T1000 (cell line): ENCODE results near the gene SLC25A18.
"Not testable (repeated sequence)": the region's sequence is repeated elsewhere in the genome, so short reads cannot be mapped to it uniquely, and the experiment has no call there.

ENCODE experiments used
- DNase-seq: peaks from one replicate; lab custom pipeline; 2025; ENCODE audit warnings: mixed read lengths; lab: John Stamatoyannopoulos, UW

SLC25A18 gene, protein sequence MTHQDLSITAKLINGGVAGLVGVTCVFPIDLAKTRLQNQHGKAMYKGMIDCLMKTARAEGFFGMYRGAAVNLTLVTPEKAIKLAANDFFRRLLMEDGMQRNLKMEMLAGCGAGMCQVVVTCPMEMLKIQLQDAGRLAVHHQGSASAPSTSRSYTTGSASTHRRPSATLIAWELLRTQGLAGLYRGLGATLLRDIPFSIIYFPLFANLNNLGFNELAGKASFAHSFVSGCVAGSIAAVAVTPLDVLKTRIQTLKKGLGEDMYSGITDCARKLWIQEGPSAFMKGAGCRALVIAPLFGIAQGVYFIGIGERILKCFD

DNA sequence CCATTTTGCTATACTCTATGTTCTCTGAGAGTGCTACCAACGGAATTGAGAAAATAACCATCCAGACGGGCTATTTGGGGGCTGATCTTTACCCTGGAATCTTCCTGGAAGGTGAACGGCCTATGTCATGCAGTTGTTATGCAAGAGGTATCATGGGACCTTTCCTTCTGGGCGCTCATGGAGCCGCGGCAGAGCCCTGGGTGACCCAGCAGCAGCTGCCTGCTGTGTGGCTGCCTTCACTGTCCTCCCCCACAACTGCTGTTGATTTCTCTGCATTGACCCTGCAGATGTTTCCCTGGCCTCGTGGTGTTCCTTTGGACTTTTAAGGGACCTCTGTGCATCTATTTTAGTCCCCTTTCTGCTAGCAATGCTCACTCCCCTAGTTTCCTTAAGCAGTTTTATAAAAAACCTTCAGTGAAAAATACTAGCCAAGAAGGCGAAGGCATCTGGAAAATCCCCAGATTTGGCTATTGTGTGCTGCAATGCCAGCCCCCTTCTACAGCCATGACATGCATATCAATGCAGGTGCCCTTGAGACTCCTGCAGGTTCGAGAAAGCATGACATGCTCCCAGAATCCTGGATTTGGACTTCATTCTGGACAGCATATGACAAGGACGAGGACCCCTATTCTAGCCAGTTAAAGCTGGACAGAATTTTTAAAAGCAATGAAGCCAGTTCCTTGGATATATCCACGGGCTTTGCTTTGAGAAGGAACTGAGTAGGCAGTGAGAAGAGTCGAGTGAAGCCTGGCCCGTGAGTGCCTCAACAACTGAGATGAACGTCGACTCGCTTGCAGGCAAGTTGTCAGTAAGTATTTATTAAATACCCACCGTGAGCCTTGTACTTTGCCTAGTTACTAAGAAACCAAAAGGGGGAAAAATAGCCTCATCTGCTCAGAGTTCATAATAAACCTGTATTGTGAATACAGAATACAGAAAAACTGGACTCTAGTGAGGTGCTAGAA is at the start of gene SLC25A18:
SLC25A18 (plus strand) TSS at position 593 of the 965 bp plus-strand sequence. CDS start 16,447 bp downstream, outside the sequence.
- no peak for DNase-seq

DNA sequence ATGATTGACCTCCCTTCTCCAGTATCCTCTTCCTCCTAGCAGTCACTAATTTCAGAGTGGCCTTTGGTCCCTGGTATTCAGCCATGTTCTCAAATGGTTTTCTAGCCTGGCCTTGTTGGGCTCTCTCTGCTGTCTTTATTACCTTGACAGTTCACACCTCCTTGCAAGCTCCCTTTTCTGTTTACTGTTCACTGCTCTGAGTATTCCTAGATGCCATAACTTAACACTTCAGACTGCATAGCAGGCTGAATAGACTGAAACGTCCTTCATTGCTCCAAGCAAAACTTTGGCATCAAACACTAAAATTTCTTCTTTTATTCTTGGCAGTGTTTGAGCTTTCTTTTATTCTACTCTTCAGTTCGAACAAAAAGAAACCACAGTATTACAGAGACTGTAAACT is 49.7 kb upstream of the SLC25A18 start:
- no peak for DNase-seq

DNA sequence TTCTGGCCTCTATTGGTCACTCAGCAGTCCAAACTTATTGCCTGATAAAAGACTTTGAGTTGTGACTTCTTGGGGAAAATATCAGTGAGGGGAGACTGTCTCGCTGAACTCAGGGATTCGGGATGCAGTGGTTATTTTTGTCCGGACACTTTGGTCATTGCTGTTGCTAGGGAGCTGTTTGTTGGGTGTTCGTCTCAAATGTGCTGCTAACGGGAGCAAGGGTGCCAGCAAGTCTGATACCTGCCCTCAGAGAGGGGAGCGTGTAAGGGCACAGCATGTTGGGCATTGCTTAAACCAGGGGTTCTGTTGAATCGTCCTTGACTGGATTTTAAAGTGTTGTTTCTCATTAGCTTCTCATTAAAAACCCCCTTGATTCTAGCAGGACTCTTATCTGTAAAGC is 49.2 kb upstream of the SLC25A18 start:
- DNase-seq: no peak

DNA sequence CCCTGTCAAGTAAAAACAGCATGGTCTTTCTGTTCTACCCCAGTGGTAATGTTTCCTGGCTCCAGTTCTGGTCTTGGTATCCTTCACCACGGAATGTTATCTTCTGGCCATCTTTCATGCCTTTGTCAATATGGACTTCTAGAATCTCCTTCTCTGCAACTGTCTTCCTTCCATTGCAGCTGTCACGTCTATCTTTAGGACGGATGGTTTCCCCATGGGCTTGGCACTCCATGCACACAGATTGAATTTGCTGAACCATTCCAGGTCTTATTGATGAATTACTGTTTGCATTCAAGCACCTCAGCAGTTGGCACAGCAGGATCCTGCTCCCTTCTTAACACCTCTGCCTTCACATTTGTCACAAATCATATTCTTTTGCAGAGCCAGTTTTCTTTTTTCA is 44.9 kb upstream of the SLC25A18 start:
- no peak for DNase-seq

DNA sequence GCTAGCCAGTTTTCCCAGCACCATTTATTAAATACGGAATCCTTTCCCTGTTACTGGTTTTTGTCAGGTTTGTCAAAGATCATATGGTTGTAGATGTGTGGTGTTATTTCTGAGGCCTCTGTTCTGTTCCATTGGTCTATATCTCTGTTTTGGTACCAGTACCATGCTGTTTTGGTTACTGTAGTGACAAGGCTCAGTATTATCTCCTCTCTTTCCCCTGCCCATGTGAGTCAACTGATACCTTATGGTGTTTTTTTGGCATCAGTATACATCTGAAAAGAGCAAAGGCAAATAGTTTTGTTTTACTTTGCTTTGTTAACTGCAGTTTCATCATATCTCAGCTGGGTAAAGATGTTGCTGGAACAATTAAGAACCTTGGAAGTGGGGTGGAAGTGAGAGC is 41.3 kb upstream of the SLC25A18 start:
- DNase-seq: not testable (repeated sequence)

DNA sequence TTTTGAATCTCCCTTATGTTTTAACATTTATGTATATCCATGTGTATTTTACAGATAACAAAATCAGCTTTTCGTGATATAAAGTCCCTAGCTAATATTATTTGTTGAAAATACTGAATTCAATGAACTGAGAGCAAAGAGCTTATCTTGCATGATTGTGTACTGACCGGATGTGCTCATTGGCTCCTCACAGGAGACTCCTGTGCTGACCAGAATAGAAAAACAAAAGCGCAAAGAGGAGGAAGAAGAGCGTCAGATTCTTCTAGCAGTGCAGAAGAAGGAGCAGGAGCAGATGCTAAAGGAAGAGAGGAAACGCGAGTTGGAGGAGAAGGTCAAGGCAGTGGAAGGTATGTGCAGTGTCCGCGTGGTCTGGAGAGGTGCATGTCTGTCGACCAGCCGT is 39.4 kb upstream of the SLC25A18 start:
- no peak for DNase-seq

DNA sequence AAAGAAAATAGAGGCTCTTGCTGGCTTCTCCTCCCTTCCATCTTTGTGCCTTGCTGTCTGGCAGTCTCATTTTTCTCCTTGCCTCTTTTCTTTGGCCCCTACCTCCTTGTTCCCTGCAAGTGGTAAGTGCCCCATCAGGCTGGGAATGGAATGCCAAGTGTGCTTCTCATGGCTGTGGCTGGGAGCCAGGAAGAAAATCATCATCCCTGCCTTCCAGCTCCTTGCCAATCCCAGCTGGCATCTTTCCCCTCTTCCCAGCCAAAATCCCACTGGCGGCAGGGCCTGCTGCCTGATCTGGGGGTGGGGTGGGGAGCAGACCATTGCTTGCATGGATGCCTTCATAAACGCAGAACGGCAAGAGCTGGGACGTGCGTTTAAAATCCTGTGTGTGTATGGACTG is 27.0 kb upstream of the SLC25A18 start:
- no peak for DNase-seq

DNA sequence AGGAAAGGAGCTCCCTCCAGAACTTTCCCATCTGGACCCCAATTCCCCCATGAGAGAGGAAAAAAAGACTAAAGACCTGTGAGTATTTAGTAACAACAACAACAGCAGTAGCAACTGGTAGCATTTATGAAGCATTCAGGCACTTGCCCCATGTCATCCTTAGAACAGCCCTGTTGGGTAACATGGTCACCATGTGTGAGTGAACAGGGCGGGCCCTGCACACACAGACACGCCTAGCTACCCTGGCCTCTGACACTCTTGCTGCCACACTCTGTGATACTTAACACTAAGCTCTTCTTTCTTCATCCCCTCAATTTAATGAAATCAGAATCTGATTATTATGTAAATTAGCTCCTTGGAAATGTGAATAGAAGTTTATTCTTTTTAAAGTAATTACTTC is 26.1 kb upstream of the SLC25A18 start:
- DNase-seq: no peak

DNA sequence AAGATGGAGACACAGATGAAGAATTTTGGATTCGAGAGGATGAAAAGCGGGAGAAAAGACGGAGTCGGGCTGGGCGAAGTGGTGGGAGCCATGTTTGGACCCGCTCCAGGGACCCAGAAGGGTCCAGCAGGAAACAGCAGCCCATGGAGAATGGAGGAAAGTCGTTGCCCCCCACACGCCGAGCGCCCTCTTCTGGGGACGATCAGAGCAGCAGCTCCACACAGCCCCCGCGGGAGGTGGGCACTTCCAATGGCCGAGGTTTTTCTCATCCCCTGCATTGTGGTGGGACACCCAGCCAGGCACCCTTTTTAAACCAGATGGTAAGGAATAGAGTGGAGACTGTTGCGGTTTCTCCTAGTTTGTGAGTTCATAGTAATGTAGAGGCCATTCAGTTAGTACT is 22.8 kb upstream of the SLC25A18 start:
- no peak for DNase-seq

DNA sequence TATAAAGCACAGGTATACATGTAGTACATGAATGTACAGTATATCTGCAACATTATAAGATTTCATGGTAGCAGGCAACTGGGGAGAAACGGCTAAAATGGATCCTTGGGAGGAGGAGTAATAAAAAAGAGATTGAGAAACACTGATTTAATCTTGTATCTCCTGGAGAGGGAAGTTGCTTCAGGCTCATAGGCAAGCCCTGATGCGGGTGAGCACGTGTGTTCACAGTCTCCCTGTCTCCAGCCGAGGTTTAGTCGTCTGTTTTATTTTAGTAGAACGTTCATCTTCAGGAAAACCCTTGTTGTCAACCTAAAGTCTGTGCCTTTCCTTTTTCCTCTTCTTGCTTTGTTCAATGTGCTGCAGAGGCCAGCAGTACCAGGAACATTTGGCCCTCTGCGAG is 21.8 kb upstream of the SLC25A18 start:
- no peak for DNase-seq

DNA sequence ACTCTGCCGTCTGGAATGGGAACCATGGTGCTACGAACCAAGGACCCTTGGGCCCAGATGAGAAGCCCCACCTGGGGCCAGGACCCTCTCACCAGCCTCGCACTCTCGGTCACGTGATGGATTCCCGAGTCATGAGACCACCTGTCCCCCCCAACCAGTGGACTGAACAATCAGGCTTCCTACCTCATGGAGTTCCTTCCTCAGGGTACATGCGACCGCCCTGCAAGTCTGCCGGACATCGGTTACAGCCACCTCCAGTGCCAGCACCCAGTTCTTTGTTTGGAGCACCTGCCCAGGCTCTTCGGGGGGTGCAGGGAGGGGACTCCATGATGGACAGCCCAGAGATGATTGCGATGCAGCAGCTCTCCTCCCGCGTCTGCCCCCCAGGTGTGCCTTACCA is 20.8 kb upstream of the SLC25A18 start:
- DNase-seq: no peak

DNA sequence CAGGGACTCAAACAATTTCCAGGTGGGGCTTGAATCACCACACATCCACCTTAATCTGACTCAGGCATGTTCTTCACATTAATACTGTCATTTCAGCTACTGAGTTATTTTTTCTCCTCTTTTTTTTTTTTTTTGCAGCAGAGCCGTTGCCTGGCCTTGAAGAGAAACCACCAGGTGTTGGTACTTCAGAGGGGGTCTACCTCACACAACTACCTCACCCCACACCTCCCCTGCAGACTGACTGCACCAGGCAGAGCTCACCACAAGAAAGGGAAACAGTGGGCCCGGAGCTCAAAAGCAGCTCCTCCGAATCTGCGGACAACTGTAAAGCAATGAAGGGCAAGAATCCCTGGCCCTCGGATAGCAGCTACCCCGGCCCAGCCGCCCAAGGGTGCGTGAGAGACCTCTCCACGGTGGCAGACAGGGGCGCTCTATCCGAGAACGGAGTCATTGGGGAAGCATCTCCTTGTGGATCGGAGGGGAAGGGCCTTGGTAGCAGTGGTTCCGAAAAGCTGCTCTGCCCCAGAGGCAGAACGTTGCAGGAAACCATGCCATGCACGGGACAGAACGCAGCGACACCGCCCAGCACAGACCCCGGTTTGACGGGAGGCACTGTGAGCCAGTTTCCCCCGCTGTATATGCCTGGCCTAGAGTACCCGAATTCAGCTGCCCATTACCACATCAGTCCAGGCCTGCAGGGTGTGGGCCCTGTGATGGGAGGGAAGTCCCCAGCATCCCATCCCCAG is 15.1 kb upstream of the SLC25A18 start:
- no peak for DNase-seq

DNA sequence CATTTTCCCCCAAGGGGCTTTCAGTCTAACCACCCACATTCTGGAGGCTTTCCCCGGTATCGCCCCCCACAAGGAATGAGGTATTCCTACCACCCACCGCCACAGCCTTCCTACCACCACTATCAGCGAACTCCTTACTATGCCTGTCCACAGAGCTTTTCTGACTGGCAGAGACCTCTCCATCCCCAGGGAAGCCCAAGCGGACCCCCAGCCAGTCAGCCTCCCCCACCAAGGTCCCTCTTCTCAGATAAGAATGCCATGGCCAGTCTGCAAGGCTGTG is 14.6 kb upstream of the SLC25A18 start:
- no peak for DNase-seq

DNA sequence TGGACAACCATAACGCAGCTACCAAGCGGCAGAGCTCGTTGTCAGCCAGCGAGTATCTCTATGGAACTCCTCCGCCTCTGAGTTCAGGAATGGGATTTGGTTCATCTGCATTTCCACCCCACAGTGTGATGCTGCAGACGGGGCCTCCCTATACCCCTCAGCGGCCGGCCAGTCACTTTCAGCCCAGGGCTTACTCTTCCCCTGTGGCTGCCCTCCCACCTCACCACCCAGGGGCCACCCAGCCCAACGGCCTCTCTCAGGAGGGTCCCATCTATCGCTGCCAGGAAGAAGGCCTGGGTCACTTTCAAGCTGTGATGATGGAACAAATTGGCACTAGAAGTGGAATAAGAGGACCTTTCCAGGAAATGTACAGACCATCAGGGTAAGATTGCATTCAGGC is 14.1 kb upstream of the SLC25A18 start:
- no peak for DNase-seq

DNA sequence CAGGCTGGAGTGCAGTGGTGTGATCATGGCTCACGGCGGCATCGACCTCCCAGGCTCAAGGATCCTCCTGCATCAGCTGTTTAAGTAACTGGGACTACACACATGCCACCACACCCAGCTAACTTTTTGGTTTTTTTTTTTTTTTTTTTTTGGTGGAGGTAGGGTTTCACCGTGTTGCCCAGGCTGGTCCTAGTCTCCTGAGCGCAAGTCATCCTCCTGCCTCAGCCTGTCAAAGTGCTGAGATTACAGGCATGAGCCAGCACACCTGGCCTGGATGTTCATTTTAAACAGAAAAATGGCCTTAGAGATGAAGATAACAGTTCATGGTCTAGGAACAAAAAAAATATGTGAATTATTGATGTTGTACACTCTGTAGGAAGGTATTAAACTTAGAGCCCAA is 13.6 kb upstream of the SLC25A18 start:
- DNase-seq: no peak

DNA sequence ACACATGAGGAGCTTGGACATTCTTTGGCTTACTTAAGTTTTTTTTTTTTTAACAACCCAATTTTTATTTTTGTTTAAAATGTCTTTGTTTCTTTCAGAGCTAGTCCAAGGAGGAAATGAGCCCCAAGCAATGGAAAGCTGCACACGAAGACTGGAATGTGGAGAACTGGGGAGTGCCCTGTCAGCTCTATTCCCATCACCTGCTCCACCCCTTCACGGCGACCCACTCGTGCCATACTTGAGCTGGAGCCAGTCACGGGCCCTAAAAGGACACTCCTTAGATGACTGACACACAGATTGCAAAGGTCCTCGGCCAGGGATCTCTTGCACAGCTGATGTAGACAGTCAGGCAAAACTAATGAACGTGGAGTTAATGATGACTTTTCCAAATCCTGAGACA is 10.6 kb upstream of the SLC25A18 start:
- DNase-seq: no peak

DNA sequence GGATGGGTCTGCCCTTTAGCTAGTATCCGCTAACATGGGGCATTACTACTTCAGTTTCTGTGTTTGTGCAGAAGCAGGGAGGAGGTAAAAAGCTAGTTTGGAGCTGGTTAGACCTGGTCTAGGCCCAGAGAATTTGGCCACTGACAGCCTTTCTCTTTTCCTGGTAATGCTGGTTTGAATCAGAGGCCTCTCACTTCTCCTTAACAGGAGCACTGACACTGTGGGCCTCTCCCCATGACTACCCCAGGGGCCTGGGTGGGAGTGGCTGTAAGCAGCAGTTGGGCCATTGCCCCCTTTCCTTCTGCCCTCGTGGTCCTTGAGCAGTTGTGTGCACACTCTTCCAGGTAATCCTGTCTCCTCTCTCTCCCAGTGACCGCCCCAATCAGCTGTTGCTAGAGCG is 8.5 kb upstream of the SLC25A18 start:
- DNase-seq: no peak

DNA sequence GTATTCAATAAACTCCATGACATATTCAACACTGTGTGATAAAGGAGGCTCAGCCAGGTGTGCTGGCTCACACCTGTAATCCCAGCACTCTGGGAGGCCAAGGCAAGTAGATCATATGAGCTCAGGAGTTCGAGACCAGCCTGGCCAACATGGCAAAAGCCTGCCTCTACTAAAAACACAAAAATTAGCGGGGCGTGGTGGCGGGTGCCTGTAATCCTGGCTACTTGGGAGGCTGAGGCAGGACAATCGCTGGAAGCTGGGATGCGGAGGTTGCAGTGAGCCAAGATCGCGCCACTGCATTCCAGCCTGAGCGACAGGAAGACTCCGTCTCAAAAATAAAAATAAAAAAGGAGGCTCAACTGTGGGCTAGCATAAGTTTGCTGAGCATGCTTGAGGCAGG is 4.1 kb upstream of the SLC25A18 start:
- DNase-seq: no peak

DNA sequence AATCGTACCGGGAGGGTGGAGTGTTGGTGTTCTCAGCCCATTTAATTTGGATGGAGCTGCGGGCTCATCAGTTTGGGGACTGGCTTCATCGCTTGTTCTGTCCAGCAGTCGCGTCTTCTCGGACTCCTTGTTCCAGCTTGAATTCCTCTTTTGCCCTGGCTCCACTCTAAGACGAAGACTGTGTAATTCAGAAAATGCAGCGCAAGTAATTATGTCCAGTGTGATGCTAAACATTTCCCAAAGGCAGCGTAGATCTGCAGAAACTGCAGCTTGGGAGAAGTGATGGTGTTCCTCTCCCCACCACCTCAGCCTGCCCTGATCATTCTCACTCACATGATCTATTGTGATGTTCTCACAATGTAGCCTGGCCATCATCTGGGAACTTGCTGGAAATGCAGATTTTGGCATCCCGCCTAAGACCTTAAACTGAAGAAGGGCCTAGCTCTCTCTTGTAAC is 666 bp downstream of the SLC25A18 start:
- no peak for DNase-seq

DNA sequence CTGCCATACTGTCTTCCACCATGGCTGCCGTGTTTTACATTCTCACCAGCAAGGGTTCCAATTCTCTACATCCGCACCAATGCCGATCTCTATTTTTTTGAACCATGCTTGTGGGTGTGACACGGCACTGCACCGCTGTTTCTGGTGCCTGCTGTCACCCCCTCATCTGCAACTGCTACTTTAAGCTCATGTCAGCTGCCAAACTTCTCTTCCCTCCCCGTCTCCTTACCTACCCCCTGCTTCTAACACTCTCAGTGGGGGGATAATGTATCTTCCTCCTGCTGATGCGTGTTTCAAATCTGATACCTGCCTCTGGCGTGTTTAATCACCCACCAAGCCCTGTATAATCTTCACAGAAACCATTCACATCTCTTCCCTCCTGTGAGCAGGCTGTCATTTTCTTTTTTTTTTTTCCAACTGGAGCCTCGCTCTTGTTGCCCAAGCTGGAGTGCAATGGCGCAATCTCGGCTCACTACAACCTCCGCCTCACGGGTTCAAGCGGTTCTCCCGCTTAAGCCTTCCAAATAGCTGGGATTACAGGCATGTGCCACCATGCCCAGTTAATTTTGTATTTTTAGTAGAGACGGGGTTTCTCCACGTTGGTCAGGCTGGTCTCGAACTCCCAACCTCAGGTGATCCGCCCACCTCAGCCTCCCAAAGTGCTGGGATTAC is 2.9 kb downstream of the SLC25A18 start:
- not testable (repeated sequence) for DNase-seq

DNA sequence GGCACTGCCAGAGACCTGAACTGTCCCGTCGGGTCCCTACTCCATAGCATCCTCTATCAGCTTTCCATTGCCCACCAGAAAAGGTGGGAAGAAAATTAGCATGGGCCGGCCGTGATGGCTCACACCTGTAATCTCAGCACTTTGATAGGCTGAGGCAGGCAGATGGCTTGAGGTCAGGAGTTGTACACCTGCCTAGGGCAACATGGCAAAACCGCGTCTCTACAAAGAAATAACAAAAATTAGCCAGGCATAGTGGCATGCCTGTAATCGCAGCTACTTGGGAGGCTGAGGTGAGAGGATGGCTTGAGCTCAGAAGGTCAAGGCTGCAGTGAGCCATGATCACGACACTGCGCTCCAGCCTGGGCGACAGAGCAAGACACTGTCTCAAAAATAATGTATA is 3.5 kb downstream of the SLC25A18 start:
- DNase-seq: no peak

DNA sequence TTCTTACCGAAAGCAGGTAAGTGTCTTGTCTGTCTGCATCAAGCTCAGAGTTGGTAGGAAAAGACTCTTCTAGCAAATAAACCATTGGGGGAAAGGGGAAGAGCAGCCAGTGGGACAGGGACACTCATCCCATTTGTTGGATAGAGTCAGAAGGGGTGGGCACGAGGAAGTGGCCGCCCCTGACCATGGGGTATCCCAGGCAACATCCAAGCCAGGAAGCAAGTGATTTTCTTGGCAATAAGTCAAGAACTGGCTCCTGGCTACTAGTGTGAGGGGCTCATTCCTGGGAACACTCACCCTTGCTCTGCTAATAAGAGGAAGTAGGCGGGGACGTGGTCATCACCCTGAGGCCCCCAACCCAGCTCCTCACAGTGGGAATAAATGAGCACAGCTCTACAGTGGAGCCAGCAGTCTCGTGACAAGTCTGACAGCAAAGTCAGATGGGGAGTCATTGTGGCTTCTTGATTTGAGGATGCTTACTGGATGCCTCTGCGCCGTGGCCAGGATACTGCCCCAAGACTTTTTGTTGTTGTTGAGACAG is 6.7 kb downstream of the SLC25A18 start:
- DNase-seq: no peak
